ENCODE data around the gene ESRRB. TPM values are rescaled to one million over a fixed set of nuclear protein-coding genes. Genes with fewer than 3 reads are reported as not detected.

The ESRRB gene
- total RNA-seq, 4 donors from 2014 or later: 0.81 to 0.93 TPM; not detected in 2

GRCh38 chr14:76421662-76422061 is 45.7 kb downstream of the ESRRB start:
- no peak overlapping the region for H3K4me3 ChIP-seq
- 58% methylated on average over 2 of the region's 4 CpGs; no CpG with 5 or more reads in 1 of the 2 donors for WGBS, 2 donors (ENCODE audit: low coverage in 1 of 2)
- no peak for TF ChIP-seq EP300 (IDR thresholded peaks at IDR 0.05)
- TF ChIP-seq POLR2AphosphoS5 (IDR thresholded peaks at IDR 0.05): no peak
- no peak for TF ChIP-seq CTCF (IDR thresholded peaks at IDR 0.05)
- TF ChIP-seq POLR2A (IDR thresholded peaks at IDR 0.05): no peak
- H3K27me3 ChIP-seq: peaks cover 24% of the 10 kb centered on the region
- H3K27ac ChIP-seq: no peak overlapping the region
- no peaks in the 10 kb centered on the region for H3K36me3 ChIP-seq
- H3K4me1 ChIP-seq: no peaks in the 10 kb centered on the region
- no peak for ATAC-seq
- H3K9me3 ChIP-seq: no peaks in the 10 kb centered on the region

GRCh38 chr14:76422662-76423061 is 46.7 kb downstream of the ESRRB start:
- no peak for ATAC-seq
- Histone ChIP-seq H3K27me3 (peaks cover 18% of the 10 kb centered on the region), H3K4me3 (no peak overlapping the region), H3K4me1 (no peaks in the 10 kb centered on the region), H3K36me3 (no peaks in the 10 kb centered on the region), H3K9me3 (no peaks in the 10 kb centered on the region), H3K27ac (no peak overlapping the region)
- TF ChIP-seq CTCF (IDR thresholded peaks at IDR 0.05): no peak
- TF ChIP-seq EP300 (IDR thresholded peaks at IDR 0.05): no peak
- TF ChIP-seq POLR2A (IDR thresholded peaks at IDR 0.05): no peak
- TF ChIP-seq POLR2AphosphoS5 (IDR thresholded peaks at IDR 0.05): no peak
- 67 to 94% methylated on average over 3 to 7 of the region's 7 CpGs for WGBS, 2 donors (ENCODE audit: low coverage in 1 of 2)

GRCh38 chr14:76423534-76423933 is 47.6 kb downstream of the ESRRB start:
- no peak for ATAC-seq
- WGBS, 2 donors (ENCODE audit: low coverage in 1 of 2): 93 to 100% methylated on average over 2 of the region's 5 CpGs
- TF ChIP-seq EP300 (IDR thresholded peaks at IDR 0.05) (no peak), CTCF (IDR thresholded peaks at IDR 0.05) (no peak), POLR2A (IDR thresholded peaks at IDR 0.05) (no peak), POLR2AphosphoS5 (IDR thresholded peaks at IDR 0.05) (no peak)
- Histone ChIP-seq H3K27me3 (peaks cover 18% of the 10 kb centered on the region), H3K4me1 (no peaks in the 10 kb centered on the region), H3K4me3 (no peak overlapping the region), H3K9me3 (no peaks in the 10 kb centered on the region), H3K27ac (no peak overlapping the region), H3K36me3 (no peaks in the 10 kb centered on the region)

- TF ChIP-seq CTCF (IDR thresholded peaks at IDR 0.05) (no peak), POLR2AphosphoS5 (IDR thresholded peaks at IDR 0.05) (no peak), POLR2A (IDR thresholded peaks at IDR 0.05) (no peak), EP300 (IDR thresholded peaks at IDR 0.05) (no peak)
- Histone ChIP-seq H3K27ac (no peak overlapping the region), H3K4me3 (no peak overlapping the region), H3K9me3 (no peaks in the 10 kb centered on the region), H3K4me1 (no peaks in the 10 kb centered on the region), H3K36me3 (no peaks in the 10 kb centered on the region), H3K27me3 (peaks cover 18% of the 10 kb centered on the region)
- WGBS, 2 donors (ENCODE audit: low coverage in 1 of 2): 67% methylated on average over 1 of the region's 4 CpGs; no CpG with 5 or more reads in 1 of the 2 donors
- ATAC-seq: no peak
These were observed 48.4 kb downstream of the ESRRB start for GRCh38 chr14:76424359-76424758.

- no peaks in the 10 kb centered on the region for H3K9me3 ChIP-seq
- H3K36me3 ChIP-seq: no peaks in the 10 kb centered on the region
- H3K4me3 ChIP-seq: no peak overlapping the region
- no peaks in the 10 kb centered on the region for H3K4me1 ChIP-seq
- TF ChIP-seq POLR2AphosphoS5 (IDR thresholded peaks at IDR 0.05) (no peak), POLR2A (IDR thresholded peaks at IDR 0.05) (no peak), EP300 (IDR thresholded peaks at IDR 0.05) (no peak), CTCF (IDR thresholded peaks at IDR 0.05) (no peak)
- H3K27ac ChIP-seq: no peak overlapping the region
- WGBS, 2 donors (ENCODE audit: low coverage in 1 of 2): 80 to 100% methylated on average over 1 of the region's 1 CpG
- H3K27me3 ChIP-seq: peaks cover 18% of the 10 kb centered on the region
- ATAC-seq: no peak
These were observed 50.3 kb downstream of the ESRRB start for GRCh38 chr14:76426161-76426696.

Data from gastroesophageal sphincter (tissue), 4 donors.